Astrocyte (in vitro differentiated cells and primary cell): ENCODE results near the gene RAB26.
"Not testable (repeated sequence)": the region's sequence is repeated elsewhere in the genome, so short reads cannot be mapped to it uniquely, and the experiment has no call there.

Source experiments
- CTCF ChIP-seq: IDR thresholded peaks from 2 replicates; pipeline ENCODE4 v1.5.1; 2011; ENCODE audit warnings: low read depth, mild to moderate bottlenecking, inconsistent platforms, low read length, moderate library complexity; ENCODE audit not compliant: insufficient read depth
- EZH2 ChIP-seq: IDR thresholded peaks from 2 replicates; pipeline ENCODE4 v1.6.1; 2012; ENCODE audit warnings: mild to moderate bottlenecking, low read length, inconsistent platforms; ENCODE audit not compliant: insufficient read depth

DNA sequence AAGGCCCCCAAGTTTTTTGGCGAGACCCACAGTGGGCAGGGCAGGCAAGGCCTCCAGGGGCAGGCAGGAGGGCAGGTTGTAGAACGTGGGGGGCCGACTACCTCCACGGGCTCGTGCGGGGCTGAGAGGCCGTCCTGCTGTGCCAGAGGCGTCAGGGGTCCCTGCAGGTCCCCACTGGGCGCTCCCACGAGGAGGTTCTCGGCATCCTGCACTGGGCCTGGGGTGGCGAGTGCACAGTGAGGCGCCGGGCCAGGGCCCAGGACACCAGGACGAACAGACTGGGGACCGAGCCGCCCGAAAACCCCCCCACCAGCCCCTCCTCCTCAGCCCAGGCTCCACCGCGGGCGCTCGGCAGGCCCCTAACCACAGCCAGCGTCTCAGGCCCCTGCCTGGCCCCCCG, 32.0 kb upstream of the RAB26 start:
- not testable (repeated sequence) for TF ChIP-seq CTCF, EZH2
